ENCODE measurements around the gene ZFAND3. TPM values are rescaled to one million over a fixed set of nuclear protein-coding genes. Genes with fewer than 3 reads are reported as not detected.
"Not testable (repeated sequence)": the region's sequence is repeated elsewhere in the genome, so short reads cannot be mapped to it uniquely, and the experiment has no call there.

ZFAND3 gene
- total RNA-seq, 6 donors from 2014 or later, result 26.2 to 66.4 (median 55.5) TPM

DNA sequence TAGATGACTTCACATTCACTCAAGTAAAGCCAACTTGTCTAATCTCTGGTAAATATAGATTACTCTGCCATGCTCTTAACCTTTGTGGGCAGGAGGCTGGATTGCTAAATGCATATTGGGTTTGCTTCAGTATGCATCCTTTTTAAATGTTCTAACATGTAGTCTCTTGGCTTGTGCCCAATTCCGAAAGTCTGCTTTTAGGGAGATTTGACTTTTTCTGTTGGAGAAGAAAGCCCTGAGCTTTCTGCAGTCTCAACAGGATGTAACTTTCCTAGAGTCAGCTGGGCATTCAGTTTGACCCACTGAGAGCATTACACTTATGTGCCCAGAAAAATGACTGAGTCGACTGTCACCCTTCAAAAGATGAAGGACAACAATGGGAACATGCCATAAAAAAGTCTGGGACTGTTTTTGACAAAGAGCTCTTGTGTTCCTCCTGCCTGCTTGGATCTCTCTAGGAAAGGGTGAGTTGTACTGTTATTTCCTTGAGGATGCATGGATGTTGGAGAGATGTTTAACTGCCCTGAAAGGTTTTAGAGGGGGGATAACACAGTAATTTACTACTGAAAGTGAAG is 299.4 kb downstream of the ZFAND3 start:
- no peak for TF ChIP-seq POLR2A (IDR thresholded peaks at IDR 0.05)
- TF ChIP-seq, protein P1, sequence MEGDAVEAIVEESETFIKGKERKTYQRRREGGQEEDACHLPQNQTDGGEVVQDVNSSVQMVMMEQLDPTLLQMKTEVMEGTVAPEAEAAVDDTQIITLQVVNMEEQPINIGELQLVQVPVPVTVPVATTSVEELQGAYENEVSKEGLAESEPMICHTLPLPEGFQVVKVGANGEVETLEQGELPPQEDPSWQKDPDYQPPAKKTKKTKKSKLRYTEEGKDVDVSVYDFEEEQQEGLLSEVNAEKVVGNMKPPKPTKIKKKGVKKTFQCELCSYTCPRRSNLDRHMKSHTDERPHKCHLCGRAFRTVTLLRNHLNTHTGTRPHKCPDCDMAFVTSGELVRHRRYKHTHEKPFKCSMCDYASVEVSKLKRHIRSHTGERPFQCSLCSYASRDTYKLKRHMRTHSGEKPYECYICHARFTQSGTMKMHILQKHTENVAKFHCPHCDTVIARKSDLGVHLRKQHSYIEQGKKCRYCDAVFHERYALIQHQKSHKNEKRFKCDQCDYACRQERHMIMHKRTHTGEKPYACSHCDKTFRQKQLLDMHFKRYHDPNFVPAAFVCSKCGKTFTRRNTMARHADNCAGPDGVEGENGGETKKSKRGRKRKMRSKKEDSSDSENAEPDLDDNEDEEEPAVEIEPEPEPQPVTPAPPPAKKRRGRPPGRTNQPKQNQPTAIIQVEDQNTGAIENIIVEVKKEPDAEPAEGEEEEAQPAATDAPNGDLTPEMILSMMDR (IDR thresholded peaks at IDR 0.05), result no peak
- no peak for TF ChIP-seq POLR2AphosphoS5 (IDR thresholded peaks at IDR 0.05)
- no peak for TF ChIP-seq EP300 (IDR thresholded peaks at IDR 0.05)
- Histone ChIP-seq H3K4me3 (no peak overlapping the region), H3K36me3 (peaks cover 0 to 47% (median 9%) of the 10 kb centered on the region in 4 donors), H3K9me3 (no peaks in the 10 kb centered on the region), H3K27ac (no peak overlapping the region), H3K4me1 (no peaks in the 10 kb centered on the region), H3K27me3 (no peaks in the 10 kb centered on the region)
- WGBS, 2 donors, result 74 to 82% methylated on average over 2 of the region's 2 CpGs
- ATAC-seq (ENCODE audit: low FRiP score in 2 of 2) (no peak), DNase-seq (no peak)

DNA sequence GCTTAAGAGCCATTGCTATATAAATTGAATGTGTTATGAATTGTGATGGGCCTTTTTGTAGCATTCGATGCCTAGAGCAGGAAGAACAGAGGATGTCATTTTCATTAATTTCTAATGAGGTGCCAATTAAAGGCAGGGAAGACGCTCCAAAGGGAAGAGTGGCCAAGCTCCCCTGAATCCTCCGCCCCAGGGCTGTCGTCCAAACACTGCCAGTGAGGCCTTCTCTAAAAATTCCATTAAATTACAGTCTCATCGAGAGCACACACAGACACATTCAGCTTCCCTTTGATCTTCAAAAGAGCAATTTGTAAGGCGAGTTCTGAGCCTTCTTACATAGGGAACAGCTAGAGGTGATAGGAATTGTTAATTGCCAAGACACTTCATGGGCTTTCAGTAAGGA is 300.0 kb downstream of the ZFAND3 start:
- peaks cover 0 to 48% (median 15%) of the 10 kb centered on the region in 4 donors for H3K36me3 ChIP-seq
- DNase-seq, result no peak
- whole genome bisulfite sequencing, 2 donors, result 78 to 79% methylated on average over 6 of the region's 6 CpGs

DNA sequence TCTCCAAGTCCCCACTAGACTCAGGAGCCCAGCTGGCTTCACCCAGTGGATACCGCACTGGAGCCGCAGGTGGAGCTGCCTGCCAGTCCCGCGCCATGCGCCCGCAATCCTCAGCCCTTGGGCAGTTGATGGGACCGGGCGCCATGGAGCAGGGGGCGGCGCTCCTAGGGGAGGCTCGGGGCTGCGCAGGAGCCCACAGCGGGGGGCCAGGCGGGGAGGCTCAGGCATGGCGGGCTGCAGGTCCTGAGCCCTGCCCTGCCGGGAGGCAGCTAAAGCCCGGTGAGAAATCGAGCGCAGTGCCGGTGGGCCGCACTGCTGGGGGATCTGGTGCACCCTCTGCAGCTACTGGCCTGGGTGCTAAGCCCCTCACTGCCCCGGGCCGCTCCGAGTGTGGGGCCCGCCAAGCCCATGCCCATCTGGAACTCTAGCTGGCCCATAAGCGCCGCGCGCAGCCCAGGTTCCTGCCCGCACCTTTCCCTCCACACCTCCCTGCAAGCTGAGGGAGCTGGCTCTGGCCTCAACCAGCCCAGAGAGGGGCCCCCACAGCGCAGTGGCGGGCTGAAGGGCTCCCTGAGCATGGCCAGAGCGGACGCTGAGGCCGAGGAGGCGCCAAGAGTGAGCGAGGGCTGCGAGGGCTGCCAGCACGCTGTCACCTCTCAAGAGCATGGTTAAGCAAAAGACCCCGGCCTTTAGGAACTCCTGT is 304.8 kb downstream of the ZFAND3 start:
- not testable (repeated sequence) for ATAC-seq (ENCODE audit: low FRiP score in 2 of 2); H3K4me3 ChIP-seq; H3K9me3 ChIP-seq; H3K4me1 ChIP-seq; H3K27ac ChIP-seq; H3K27me3 ChIP-seq
- WGBS, 2 donors, result 97 to 100% methylated on average over 24 to 25 of the region's 40 CpGs
- peaks cover 0 to 31% (median 14%) of the 10 kb centered on the region in 4 donors for H3K36me3 ChIP-seq
- peak in 1 of 2 donors; percentile 75 for DNase-seq

More for the DNA sequence above, 300.0 kb downstream of the ZFAND3 start:
- TF ChIP-seq POLR2AphosphoS5 (IDR thresholded peaks at IDR 0.05), result no peak
- TF ChIP-seq EP300 (IDR thresholded peaks at IDR 0.05), result no peak
- no peak for TF ChIP-seq POLR2A (IDR thresholded peaks at IDR 0.05)
- TF ChIP-seq, protein P1 (IDR thresholded peaks at IDR 0.05), result no peak
- Histone ChIP-seq H3K4me1 (no peaks in the 10 kb centered on the region), H3K27ac (no peak overlapping the region), H3K4me3 (no peak overlapping the region), H3K27me3 (no peaks in the 10 kb centered on the region), H3K9me3 (no peaks in the 10 kb centered on the region)
- ATAC-seq (ENCODE audit: low FRiP score in 2 of 2), result no peak

DNA sequence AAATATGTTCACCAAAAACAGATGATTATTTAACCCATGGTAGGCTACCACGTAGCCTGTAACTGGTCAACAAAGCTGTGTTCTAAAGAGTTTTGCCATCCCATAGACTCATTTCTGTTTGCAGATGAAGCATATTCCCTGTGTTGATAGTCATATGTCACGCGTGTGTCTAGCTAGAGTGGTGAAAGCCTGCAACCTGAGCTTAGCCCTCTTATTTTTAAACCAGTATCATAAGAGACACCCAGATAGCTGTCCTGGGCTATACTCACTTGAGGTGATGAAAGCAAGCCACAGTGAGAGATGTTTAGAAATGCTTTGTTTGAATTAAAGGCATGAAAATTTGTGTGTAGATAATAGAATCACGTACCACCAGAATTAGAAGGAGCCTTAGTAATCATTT is 307.8 kb downstream of the ZFAND3 start:
- ATAC-seq (ENCODE audit: low FRiP score in 2 of 2), result no peak
- H3K27me3 ChIP-seq, result no peaks in the 10 kb centered on the region

DNA sequence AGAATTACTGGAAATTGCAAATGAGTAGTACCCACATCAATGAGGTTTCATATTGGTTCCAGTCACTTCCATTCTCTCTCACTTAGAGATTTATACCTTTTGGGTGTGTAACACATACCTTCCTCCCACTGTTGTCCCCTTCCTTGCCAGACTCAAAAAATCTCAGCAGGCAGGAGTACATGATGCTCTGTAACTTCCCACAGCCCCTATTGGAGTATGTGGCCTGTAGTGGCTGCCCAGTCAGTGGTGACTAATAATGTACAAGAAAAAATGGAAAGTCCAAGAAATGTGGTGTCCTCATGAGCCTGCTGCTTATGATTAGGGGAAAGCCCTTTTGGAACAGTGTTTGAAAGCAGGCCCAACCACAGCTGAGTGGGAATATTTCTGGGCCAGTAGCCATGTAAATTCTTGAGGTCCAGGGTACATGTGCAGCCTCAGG is 312.0 kb downstream of the ZFAND3 start:
- Histone ChIP-seq H3K4me3 (no peak overlapping the region), H3K27ac (no peak overlapping the region), H3K36me3 (no peaks in the 10 kb centered on the region), H3K27me3 (no peaks in the 10 kb centered on the region), H3K9me3 (no peaks in the 10 kb centered on the region), H3K4me1 (peaks cover 0 to 5% (median 0%) of the 10 kb centered on the region in 4 donors)
- no peak for TF ChIP-seq POLR2A (IDR thresholded peaks at IDR 0.05)
- TF ChIP-seq POLR2AphosphoS5 (IDR thresholded peaks at IDR 0.05), result no peak
- TF ChIP-seq, protein P1 (IDR thresholded peaks at IDR 0.05), result no peak
- no peak for TF ChIP-seq EP300 (IDR thresholded peaks at IDR 0.05)
- no peak for DNase-seq
- peak; percentile 64 to 91 for ATAC-seq (ENCODE audit: low FRiP score in 2 of 2)

More for the DNA sequence above, 307.8 kb downstream of the ZFAND3 start:
- Histone ChIP-seq H3K27ac (no peak overlapping the region), H3K4me1 (peaks cover 0 to 5% (median 0%) of the 10 kb centered on the region in 4 donors), H3K4me3 (no peak overlapping the region), H3K9me3 (no peaks in the 10 kb centered on the region), H3K36me3 (peaks cover 0 to 16% (median 10%) of the 10 kb centered on the region in 4 donors)
- no peak for DNase-seq
- WGBS, 2 donors, result 96 to 99% methylated on average over 4 of the region's 4 CpGs
- TF ChIP-seq, protein P1 (IDR thresholded peaks at IDR 0.05), result no peak
- no peak for TF ChIP-seq POLR2A (IDR thresholded peaks at IDR 0.05)
- no peak for TF ChIP-seq EP300 (IDR thresholded peaks at IDR 0.05)
- TF ChIP-seq POLR2AphosphoS5 (IDR thresholded peaks at IDR 0.05), result no peak

Measured in upper lobe of left lung (tissue), 6 donors.